ENCODE results near the gene AMPH.

GRCh38 chr7:38409531-38409930, 221.6 kb downstream of the AMPH start:
- TF ChIP-seq POLR2A (IDR thresholded peaks at IDR 0.05) (no peak), POLR2AphosphoS5 (IDR thresholded peaks at IDR 0.05) (no peak), CTCF (IDR thresholded peaks at IDR 0.05) (no peak), EP300 (IDR thresholded peaks at IDR 0.05; ENCODE audit: low read depth) (no peak)

Measured in transverse colon (tissue), 4 donors.